HG03521 (cell line): ENCODE results near the gene CDC73.

Experiments used
- ATAC-seq: cut with Tn5 transposase; IDR thresholded peaks from one replicate; pipeline ENCODE4 v1.9.1; 2021; ENCODE audit warnings: mild to moderate bottlenecking, moderate library complexity; ENCODE audit not compliant: unreplicated experiment

CDC73 gene

GRCh38 chr1:193121616-193122593, at the start of gene CDC73:
CDC73 (plus strand) TSS chr1:193122031; CDS start chr1:193122201, 170 bp downstream.
- ATAC-seq: peak; percentile 94

GRCh38 chr1:193077991-193078390, 43.8 kb upstream of the CDC73 start:
- no peak for ATAC-seq

- ATAC-seq: no peak
Measured at GRCh38 chr1:193079187-193079586, 42.6 kb upstream of the CDC73 start.

DNA sequence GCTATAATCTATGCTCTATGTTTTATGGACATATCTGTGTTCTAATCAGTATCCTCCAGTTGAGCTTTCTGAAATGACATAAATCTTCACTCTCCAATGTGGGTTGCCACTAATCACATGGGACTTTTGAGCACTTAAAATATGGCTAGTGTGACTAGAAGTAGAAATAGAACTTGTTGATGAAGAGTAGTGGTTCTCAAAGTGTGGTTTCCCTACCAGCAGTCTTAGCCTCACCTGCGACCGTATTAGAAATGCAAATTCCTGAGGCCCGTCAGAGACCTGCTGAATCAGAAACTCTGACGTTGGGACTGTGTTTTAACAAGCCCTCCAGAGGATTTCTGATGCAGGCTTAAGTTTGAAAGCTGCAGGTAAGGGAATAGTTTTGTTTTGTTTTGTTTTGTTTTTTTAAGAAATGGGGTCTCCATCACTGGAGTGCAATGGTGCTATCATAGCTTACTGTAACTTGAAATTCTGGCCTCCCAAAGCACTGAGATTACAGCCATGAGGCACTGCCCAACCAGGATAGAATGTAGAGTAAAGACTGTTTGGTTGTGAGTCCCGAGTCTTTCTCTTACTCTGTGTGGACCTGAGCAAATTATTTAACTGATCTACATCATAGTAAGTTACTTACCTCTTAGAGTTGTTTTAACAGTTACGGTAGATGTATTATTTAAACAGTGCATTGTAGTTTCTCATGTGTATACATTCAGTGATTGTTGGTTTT, 38.3 kb upstream of the CDC73 start:
- ATAC-seq: peak; percentile 95

DNA sequence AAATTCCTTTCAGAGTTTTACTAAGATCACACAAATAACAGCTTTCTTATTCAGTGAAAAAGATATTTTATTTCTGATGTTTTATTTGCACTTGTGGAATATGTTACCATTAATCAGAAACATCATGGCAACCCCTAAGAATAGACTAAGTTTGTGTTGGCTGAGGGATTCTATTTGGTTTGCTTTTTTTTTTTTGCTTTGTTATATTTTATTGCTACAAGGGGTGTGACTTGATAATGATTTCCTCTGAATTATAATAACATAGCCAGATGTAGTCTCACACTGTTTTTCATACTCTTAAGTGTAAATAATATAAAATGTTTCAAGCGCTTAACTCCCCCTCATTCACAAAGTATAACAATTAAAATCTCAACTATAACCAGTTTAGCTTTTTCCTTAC, 36.6 kb upstream of the CDC73 start:
- no peak for ATAC-seq

DNA sequence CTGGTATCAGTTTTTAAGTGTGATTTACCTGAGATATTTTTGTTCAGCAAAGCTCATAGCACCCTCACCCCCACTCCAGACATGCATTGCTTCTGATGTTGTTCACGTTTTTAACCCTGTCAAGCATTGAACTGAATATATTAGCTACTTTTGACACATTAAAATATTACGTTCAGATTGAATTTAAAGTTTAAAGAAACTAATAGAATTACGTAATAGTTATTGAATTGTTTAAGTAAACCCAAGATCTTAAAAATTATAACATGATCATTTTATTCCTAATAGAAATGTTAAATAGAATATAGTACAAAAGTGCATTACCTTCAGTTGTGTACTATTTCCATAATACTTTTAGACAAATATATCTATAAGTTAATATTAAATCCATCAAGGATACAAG, 35.5 kb upstream of the CDC73 start:
- no peak for ATAC-seq

DNA sequence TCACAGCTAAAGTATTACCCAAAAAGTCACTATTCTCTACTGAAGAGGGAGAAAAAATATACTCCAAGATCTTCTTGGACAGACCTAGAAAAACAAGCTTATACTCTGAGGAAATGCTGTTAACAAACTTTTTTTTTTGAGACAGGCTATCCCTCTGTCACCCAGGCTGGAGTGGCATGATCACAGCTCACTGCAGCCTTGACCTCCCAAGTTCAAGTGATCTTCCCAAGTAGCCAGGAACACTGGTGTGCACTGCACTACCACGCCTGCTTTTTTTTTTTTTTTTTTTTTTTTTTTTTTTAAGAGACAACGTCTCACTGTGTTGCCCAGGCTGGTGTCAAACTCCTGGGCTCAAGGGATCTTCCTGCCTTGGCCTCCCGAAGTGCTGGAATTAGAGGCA, 33.9 kb upstream of the CDC73 start:
- ATAC-seq: no peak

- ATAC-seq: no peak
Measured at GRCh38 chr1:193090865-193091264, 31.0 kb upstream of the CDC73 start.

GRCh38 chr1:193094112-193094511, 27.7 kb upstream of the CDC73 start:
- no peak for ATAC-seq

GRCh38 chr1:193102662-193103061, 19.2 kb upstream of the CDC73 start:
- no peak for ATAC-seq

DNA sequence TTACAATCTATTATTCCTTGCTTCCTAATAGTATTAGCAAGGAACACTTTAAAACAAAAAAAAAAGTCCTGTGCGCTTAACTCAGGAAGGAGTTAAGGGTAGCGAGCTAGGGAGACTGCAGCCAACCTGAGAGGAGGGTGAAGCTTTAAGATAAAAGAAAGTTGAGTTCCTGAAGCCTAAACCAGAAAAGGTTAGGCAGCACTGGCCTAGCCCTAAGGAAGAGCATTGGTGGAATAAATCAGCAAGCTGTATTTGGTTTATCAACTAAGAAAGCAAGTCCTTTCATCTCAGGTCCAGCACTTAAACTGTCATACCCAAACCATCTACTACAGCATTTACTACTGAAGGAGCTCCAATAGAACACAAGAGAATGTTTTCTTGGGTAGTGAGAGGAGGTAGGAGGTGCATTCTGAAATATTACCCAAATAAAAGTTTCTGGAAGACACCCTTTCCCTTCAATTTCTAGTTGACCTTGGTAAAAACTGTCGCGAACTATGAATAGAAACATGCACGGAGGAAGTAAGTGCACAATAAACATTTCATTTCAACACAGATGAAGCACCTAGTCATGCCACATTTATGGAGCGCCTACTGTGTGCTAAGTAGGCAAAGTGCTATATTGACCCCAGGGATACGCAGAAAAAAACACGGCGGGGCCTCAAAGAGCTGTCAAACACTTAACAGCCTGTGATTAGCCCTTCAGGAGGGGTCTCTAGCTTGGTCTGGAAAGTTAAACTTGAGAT, 17.9 kb upstream of the CDC73 start:
- ATAC-seq: no peak

GRCh38 chr1:193104502-193104906, 17.3 kb upstream of the CDC73 start:
- ATAC-seq: peak; percentile 28

DNA sequence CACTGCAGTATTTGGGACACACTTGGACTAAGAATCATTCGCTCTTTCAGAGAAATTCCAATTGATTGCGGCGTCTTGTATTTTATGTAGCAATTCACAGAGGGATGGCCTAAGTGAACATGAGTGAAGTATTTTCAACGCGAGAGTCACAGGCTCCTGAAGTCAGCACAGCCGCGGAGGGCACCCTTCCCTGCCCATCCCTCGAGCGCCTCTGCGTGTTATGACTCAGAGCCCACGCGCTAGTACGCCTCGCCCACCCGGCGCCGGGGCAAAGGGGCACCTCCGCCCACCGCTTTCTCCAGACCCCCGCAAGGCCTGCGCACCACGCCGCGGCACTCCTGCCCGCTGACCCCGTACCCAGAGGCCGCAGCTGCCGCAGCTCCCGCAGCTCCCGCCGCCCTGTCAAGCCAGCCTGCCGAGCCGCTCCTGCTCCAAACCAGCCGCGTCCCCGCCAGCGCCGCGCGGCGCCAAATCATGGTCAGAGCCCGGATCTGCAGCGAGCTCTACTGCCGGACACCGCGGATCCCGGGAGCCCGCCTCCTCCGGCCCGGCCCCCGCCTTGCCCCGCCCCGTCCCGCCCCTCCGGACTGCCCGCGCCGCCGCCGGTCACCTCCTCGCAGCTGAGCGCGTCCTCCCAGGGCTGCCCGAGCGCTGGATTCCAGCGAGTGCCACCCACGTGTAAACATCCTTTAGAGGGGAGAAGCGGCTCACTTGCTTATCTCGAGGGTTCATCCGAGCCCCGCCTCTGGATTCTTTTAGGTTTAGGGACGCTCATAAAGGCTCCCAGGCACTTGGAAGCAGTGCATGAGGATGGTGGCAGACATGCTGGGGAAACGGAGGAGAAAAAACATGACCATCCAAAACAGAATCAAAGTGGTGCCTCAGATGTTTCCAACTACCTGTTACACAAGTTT, 16.7 kb upstream of the CDC73 start, which contains the start of gene GLRX2:
GLRX2 (minus strand) TSS at position 508 of the 914 bp plus-strand sequence; CDS start at position 476, 32 bp downstream.
- peak; percentile 90 for ATAC-seq

DNA sequence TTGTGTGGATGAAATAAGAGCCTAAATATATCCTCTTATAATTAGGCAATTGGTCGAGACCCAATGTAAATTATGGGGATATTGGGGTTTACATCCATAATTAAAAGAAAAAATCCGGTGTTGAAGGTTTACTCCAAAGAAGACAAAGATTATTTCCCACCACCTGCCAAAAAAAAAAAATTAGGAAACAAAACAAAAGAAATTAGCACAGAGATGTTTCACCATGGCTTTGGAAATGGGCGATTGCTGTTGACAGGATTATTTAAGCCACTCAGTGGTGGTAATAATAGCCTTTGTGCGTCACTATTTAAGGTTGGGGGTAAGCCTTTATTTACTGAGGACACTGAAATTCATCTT, 16.0 kb upstream of the CDC73 start:
- no peak for ATAC-seq

- ATAC-seq: no peak
Measured at GRCh38 chr1:193108471-193108870, 13.4 kb upstream of the CDC73 start.

DNA sequence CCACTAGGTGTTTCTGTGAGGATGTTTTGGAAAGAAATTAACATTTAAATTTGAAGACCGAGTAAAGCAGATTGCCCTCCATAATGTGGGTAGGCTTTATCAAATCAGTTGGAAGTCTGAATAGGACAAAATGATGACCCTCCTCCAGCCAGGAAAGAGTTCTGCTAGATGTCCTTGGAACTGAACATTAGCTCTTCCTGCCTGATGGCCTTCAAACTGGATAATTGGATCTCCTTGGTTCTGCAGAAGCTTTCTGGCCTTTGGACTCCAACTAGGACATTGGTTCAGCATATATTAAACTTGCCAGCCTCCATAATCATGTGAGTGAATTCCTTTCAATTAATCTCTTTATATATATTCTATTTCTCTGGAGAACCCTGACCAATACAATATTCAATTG, 12.2 kb upstream of the CDC73 start:
- ATAC-seq: no peak

GRCh38 chr1:193110246-193110645, 11.6 kb upstream of the CDC73 start:
- no peak for ATAC-seq

DNA sequence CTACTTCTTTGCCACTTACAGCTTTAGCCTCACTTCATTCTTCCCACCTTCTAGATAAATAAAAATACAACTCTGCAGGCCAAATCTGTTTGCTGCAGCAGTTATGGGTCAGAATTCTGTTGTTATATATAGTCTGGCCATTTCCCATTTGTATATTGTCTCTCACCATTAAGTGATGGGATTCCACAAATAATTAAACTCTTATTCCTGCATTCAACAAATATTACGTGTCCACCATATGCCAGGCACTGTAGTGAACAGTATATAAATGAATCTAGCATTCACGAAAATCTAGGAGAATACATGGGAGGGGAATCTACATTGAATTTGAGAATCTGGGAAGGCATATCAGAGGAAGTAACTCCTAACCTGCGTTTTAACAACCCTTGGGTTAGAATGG, 11.0 kb upstream of the CDC73 start:
- no peak for ATAC-seq

- no peak for ATAC-seq
Measured at GRCh38 chr1:193111641-193112090, 10.2 kb upstream of the CDC73 start.
